Caki2 (cell line): Measurements from ENCODE around the gene DCAF8. TPM values are rescaled to one million over a fixed set of nuclear protein-coding genes. Genes with fewer than 3 reads are reported as not detected.

Experiments used
- DNase-seq: peaks from one replicate; pipeline ENCODE4 v3.0.0-alpha.2; 2015; ENCODE audit warnings: low read depth
- in situ Hi-C: cut with HindIII; loops from 2 replicates; pipeline ENCODE4 v1.10.0; 2016; ENCODE audit warnings: low sequenced_read_pairs, low pct_unique_long_range_greater_than_20kb, mixed read lengths
- total RNA-seq: library from RNA; depleted of rRNA; stranded (reverse); fragments of >200 nt; shearing (Covaris generic); gene quantifications from 2 replicates; pipeline ENCODE4 v1.2.3, GENCODE V29; 2014; ENCODE audit warnings: low replicate concordance

DCAF8 gene
- total RNA-seq, 1 experiment from 2014 or later, result 21.2 TPM

- in situ Hi-C loops, result no loop called here
These were observed 70.6 kb downstream of the DCAF8 start for GRCh38 chr1:160191756-160192155.

DNA sequence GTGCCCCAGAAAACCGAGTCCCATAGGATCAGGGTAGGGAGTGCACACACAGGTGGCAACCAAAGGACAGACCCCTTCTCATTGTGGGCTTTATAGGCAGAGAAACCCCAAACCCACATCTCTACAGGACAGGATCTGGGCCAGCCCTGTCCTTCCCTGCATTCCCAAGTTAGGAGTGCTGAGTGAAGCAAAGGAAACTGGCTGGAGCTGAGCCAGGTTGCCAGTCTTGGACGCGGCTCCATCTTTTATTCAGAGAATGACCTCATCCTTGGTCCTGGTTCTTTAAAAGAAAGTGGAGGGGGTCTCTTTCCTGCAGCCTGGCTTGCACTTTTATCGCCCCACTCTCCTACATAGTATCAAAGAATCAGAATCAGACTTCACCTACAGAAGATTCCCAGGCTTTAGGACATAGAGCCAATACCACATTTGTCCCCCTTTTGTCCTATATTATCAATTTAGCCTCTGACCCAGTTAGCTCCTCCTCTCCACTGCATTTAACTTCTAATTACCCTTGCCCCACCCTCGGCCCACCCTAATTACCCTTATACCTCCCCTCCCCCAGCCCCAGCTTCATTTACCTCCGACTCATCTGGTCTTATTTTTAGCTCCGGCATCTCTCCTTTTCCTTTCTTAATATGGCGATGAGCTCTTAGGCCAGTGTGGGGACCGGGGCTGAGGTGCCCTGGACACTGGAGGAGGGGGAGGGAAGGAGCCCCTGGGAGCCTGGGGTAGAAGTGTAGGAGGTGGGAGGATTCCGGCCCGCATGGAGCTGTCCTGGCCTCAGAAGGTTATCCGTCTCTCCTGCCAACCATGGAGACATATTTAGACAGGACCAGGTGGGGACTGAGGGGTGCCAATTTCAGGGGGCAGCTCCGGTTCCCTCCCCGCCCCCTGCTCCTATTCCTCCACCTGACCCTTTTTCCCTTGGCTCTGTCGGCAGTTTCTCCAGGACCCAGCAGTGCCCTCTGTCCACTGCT, 72.4 kb downstream of the DCAF8 start, which contains the start of gene CASQ1:
Gene CASQ1 (plus strand): TSS at position 927 of the 977 bp plus-strand sequence. CDS start 177 bp downstream, outside the sequence.
- no peak for DNase-seq
- in situ Hi-C loops, result no loop called here

More at GRCh38 chr1:160191756-160192155, 70.6 kb downstream of the DCAF8 start:
- DNase-seq, result no peak

DNA sequence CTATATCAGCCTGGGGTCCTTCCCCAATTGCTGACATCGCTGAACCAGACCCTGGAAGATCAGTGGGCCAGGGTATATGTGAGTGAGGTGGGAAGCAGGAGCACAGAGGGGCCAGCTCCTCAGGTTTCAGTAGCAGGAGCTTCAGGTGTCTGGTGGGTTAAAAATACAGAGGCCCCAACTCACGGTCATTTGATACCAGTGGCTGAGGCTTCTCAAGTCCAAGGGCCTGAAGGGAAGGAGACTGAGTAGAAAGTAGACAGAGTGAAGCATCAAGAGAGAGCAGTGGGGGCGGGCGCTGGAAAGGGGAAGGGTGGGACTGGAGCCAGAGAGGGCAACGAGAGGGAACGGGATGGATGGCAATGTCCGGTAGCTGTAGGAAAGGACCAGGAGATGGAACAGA, 74.0 kb downstream of the DCAF8 start:
- no peak for DNase-seq
- in situ Hi-C loops, result no loop called here

DNA sequence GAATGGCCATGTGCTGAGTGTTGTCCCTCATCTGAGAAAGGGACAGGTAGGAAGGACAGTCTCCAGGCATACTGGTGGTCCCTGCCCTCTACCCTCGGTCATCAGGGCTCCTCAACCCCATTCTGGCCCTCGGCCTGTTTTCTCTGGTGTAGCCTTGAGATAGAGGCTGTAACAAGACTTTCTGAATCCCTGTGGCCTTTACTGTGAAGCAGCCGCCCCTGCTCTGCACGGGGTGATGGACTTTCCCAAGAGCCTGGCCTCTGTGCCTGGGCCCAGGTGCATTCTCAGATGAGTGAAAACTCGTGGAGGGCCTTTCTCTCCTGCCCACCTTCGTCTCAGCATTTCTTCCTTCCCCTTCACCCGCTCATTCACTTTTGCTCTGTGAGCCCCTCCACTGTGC, 74.9 kb downstream of the DCAF8 start:
- in situ Hi-C loops, result no loop called here
- no peak for DNase-seq

DNA sequence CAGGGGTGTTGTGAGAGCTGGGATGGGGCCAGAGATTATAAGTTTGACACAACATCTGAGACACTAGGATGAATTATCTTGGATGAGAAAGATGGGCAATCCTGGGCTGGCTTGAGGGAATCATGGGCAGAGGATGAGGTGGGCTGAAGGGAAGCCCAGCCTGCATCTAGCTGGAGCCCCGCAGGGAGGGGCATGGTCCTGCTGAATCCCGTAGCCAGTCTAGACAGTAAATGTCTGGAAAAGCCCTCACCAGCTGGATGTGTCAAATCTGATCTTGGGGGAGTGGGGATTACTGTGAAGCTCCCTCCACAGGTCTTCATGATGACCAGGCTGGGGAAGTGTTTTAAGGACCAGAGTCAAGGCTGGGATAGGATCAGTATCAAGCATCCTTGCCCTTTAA, 75.6 kb downstream of the DCAF8 start:
- in situ Hi-C loops, result no loop called here
- no peak for DNase-seq

- no peak for DNase-seq
- in situ Hi-C loops, result no loop called here
These were observed 76.1 kb downstream of the DCAF8 start for GRCh38 chr1:160186246-160186645.

DNA sequence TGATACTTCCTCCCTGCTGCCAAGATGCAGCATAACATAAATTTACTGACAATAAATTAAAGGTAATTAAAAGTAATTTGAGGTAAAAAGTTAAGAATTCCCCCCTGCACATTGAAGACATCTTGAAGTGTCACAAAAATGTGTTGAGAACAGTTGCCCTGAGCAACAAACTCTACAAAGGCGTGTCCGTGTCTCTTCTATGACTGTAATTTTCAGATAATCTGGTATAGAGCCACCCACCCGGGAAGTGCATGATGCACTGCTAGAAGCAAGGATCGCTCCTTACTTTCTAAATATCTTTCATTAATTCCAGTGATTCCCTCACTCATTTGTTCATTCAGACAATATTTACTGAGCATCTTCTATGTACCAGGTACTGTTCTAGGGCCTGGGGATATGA, 83.0 kb downstream of the DCAF8 start:
- DNase-seq, result no peak
- in situ Hi-C loops, result no loop called here

- no peak for DNase-seq
- in situ Hi-C loops, result no loop called here
These were observed 83.6 kb downstream of the DCAF8 start for GRCh38 chr1:160178731-160179130.

DNA sequence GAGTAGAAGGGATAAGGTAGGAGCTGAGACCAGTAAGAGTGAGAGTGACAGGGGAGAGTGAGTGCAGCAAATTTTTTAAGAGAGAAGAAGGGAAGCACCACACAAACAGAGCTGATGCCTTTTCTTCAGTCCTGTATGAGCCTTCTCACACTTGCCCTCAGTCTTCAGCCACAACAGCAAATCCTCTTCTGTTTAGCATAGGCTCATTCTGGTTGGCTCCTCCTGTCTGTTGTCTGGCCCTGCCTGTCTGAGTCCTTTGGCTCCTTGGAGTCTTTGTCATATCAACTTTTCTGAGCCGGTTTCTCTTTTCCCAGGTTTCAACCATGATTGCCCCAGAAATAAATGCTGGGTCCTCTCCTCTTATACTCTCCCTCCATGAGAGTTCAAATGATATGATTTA, 84.7 kb downstream of the DCAF8 start:
- in situ Hi-C loops, result no loop called here
- no peak for DNase-seq

- in situ Hi-C loops, result no loop called here
These were observed 85.1 kb downstream of the DCAF8 start for GRCh38 chr1:160177231-160177630.

GRCh38 chr1:160171980-160172379, 90.4 kb downstream of the DCAF8 start:
- DNase-seq, result no peak
- in situ Hi-C loops, result no loop called here

More at GRCh38 chr1:160177231-160177630, 85.1 kb downstream of the DCAF8 start:
- DNase-seq, result no peak

DNA sequence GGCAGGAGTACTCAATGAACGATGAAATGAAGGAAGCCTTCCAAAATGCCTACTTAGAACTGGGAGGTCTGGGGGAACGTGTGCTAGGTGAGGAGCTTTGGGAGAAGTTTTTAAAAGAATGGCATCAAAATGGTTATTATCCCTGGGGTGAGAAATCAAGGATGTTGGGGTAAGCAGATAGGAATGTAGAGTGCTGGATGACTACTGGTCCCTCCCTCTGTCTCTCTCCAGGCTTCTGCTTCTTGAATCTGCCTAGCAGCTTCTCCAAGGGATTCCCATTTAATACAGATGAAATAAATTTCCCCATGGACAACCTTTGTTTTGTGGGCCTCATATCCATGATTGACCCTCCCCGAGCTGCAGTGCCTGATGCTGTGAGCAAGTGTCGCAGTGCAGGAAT, 91.0 kb downstream of the DCAF8 start:
- DNase-seq, result no peak
- in situ Hi-C loops, result no loop called here

GRCh38 chr1:160169553-160170399, 92.6 kb downstream of the DCAF8 start:
- in situ Hi-C loops, result no loop called here

DNA sequence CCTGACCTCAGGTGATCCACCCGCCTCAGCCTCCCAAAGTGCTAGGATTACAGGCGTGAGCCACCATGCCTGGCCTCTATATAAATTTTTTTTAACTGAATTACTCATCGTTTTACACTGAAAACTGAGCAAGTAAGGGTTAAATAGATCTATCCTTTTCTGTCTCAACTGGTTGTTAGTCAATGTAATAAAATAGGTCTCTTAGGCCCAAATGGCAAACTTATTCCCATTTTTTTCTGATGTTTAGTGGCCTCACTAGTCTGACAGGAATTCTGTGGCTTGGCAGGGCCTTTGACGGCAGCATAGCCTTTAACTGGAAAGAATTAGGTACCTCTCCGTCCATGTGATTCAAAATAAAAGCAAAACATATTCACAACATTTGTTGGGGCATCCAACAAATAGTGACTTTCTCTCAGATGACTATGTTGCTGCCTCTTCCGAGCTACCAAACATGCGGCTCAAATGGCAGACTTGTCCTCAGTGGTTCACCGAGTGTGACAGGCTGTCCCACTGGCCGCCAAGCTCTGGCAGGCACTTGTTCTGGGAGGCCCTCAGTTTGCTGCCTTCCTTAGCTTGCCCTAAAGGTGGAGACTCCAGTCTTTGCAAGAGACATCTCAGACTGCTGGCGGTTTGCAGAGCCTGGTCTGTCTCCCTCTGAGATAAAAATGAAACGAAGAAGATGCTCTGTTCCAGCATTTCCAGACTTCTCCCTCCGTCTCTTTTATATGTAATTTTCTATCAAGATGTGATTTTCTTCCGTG, 93.6 kb downstream of the DCAF8 start:
- DNase-seq, result no peak
- in situ Hi-C loops, result no loop called here

More at GRCh38 chr1:160169553-160170399, 92.6 kb downstream of the DCAF8 start:
- no peak for DNase-seq

GRCh38 chr1:160168016-160168415, 94.3 kb downstream of the DCAF8 start:
- in situ Hi-C loops, result no loop called here

DNA sequence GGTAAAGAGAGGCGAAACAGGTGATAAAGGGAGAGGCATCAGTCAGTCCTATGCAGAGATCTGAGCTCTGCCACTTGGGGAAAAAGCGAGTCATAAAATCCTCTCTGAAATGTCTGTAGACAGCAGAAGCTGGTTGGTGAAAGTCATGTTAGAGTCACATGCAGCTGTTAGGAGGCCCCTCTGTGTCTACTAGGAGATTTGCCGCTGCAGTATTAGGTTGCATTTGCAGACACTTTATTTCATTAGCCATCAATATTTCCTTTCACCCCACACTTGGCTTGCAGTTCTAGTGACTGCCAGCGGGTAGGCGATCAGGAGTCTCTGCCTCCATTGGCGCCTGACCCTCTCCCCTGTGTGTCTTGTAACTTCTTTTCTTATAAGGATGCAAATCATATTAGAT, 94.8 kb downstream of the DCAF8 start:
- in situ Hi-C loops, result no loop called here
- no peak for DNase-seq

More at GRCh38 chr1:160168016-160168415, 94.3 kb downstream of the DCAF8 start:
- DNase-seq, result no peak

- in situ Hi-C loops, result no loop called here
- no peak for DNase-seq
These were observed 95.3 kb downstream of the DCAF8 start for GRCh38 chr1:160167056-160167455.

- no peak for DNase-seq
- in situ Hi-C loops, result no loop called here
These were observed 96.0 kb downstream of the DCAF8 start for GRCh38 chr1:160166166-160166868.
